SK-N-MC (cell line): ENCODE results near the gene JAKMIP1.

Experiments used
- EZH2 ChIP-seq: fragments of 200-600 bp; sonication (generic); IDR thresholded peaks from one replicate; pipeline ENCODE4 v1.6.1; 2017; ENCODE audit warnings: antibody characterized with exemption
- FOXP2 ChIP-seq: optimal IDR thresholded peaks from 2 replicates; pipeline ENCODE3; 2011; ENCODE audit warnings: mild to moderate bottlenecking, moderate library complexity; ENCODE audit not compliant: insufficient read depth; ENCODE audit errors: extremely low read length, control extremely low read depth
- POLR2AphosphoS5 ChIP-seq: IDR thresholded peaks from 2 replicates; pipeline ENCODE4 v1.6.1; 2012; ENCODE audit warnings: mild to moderate bottlenecking, low read depth, low read length, borderline replicate concordance

DNA sequence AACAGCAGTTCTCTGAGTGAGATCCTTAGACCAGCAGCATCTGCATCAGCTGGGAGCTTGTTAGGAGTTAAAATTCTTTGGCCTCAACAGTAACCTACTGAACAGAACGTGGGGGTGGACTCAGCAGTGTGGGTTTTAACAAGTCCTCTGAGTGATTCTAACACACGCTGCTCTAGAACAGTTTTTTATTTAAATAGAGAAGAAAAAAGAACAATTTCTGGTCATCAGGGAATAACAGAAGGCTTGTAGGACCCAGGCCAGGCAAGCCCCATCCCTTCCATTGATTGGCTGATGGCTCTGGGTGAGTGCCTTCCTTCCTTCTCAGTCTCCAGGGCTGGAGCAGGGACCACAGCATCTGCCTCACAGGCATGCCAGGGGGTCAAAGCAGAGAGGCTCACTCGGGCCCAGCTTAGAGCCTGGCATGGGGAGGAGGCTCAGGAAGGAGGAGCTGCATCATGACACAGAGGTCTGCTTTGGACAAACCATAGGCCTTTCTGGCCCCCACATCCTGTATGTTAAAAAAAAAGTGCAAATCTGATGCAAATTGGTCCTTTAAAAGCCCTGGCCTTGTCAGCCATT lies 56.7 kb downstream of the JAKMIP1 start:
- TF ChIP-seq POLR2AphosphoS5 = no peak
- no peak for TF ChIP-seq EZH2
- no peak for TF ChIP-seq FOXP2
